NT2/D1 (cell line): ENCODE results near the gene ZNF618.

ENCODE experiments used
- SUZ12 ChIP-seq: IDR thresholded peaks from 2 replicates; pipeline ENCODE4 v1.6.1; 2011; ENCODE audit not compliant: insufficient read length, insufficient read depth; ENCODE audit errors: extremely low read depth
- ZNF274 ChIP-seq: IDR thresholded peaks from 2 replicates; pipeline ENCODE4 v1.6.1; 2011; ENCODE audit warnings: mild to moderate bottlenecking, low read depth, low read length

DNA sequence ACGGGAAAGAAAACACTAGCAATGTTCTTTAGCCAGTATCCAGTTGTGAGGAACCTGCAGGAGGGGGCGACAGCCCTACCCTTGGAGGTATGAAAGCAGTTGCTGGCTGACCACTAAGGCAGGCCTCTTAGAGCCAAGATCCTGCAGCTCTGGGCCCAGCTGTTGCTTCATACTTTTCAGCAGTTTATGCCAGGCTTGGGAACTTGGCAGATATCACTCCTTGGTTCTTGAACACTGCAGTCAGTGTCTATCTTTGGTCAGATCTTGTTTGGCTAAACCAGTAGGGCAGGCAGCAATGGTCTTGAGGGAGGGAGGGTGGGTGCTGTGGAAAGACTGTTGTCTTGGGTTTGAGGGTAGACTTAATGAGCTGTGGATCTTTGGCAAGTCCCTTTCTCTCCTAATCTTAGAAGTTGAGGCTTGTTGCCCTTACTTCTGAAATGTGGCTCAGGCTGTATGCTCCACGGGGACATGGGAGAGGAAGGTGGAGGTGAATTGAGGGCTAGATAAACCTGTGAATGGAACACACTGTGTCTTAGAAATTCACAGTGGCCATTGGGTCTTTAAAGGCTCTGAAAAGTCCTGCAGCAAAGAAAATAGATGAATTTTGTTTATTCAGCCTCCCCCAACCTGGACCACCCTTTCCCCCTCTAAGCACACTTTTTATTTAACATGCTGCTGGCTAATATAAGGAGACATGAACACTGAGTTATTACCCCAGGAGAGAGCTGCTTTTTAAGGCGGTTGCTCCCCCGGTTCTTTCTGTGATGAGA lies 37.5 kb downstream of the ZNF618 start:
- no peak for TF ChIP-seq ZNF274
- TF ChIP-seq SUZ12: no peak
